SJCRH30 (cell line): ENCODE measurements around the gene PALB2. TPM values are rescaled to one million over a fixed set of nuclear protein-coding genes. Genes with fewer than 3 reads are reported as not detected.
"Not testable (repeated sequence)": the region's sequence is repeated elsewhere in the genome, so short reads cannot be mapped to it uniquely, and the experiment has no call there.

Experiments
- DNase-seq, 2 experiments: peaks; one replicate each; pipeline ENCODE4 v3.0.0-alpha.2; 2015 to 2020
- H3K27ac ChIP-seq: fragments of 250-450 bp; sonication (Bioruptor Pico); 2 replicates; pipeline ENCODE4 v1.5.1; 2020; ENCODE audit warnings: mild to moderate bottlenecking, moderate library complexity
- H3K27me3 ChIP-seq: fragments of 250-450 bp; sonication (Bioruptor Pico); 2 replicates; pipeline ENCODE4 v1.5.1; 2020; ENCODE audit warnings: mild to moderate bottlenecking, moderate library complexity
- H3K36me3 ChIP-seq: fragments of 250-450 bp; sonication (Bioruptor Pico); 2 replicates; pipeline ENCODE4 v1.5.1; 2020; ENCODE audit warnings: mild to moderate bottlenecking, moderate library complexity
- H3K4me1 ChIP-seq: fragments of 250-450 bp; sonication (Bioruptor Pico); 2 replicates; pipeline ENCODE4 v1.5.1; 2020; ENCODE audit warnings: mild to moderate bottlenecking, moderate library complexity
- H3K4me3 ChIP-seq: fragments of 250-450 bp; sonication (Bioruptor Pico); 2 replicates; pipeline ENCODE4 v1.5.1; 2020; ENCODE audit warnings: mild to moderate bottlenecking, moderate library complexity
- H3K9me3 ChIP-seq: fragments of 250-450 bp; sonication (Bioruptor Pico); replicated peaks from 2 replicates; pipeline ENCODE4 v1.5.1; 2020; ENCODE audit warnings: mild to moderate bottlenecking, moderate library complexity
- total RNA-seq: library from RNA; depleted of rRNA; stranded (reverse); fragments of >200 nt; shearing (Covaris generic); gene quantifications from 2 replicates; pipeline ENCODE4 v1.2.3, GENCODE V29; 2014

PALB2 gene
- total RNA-seq, 1 experiment from 2014 or later, result 25.9 TPM

DNA sequence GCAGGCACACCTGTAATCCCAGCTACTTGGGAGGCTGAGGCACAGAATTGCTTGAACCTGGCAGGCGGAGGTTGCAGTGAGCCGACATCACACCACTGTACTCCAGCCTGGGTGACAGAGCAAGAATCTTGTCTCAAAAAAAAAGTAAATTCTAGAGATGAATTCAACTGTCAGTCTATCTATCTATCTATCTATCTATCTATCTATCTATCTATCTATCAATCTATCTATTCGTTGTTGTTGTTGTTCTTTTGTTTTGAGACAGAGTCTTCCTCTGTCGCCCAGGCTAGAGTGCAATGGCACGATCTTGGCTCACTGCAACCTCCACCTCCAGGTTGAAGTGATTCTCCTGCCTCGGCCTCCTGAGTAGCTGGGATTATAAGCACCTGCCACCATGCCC, 30.2 kb downstream of the PALB2 start:
- not testable (repeated sequence) for H3K27me3 ChIP-seq, DNase-seq, H3K36me3 ChIP-seq, H3K27ac ChIP-seq, H3K4me1 ChIP-seq, H3K4me3 ChIP-seq, H3K9me3 ChIP-seq

DNA sequence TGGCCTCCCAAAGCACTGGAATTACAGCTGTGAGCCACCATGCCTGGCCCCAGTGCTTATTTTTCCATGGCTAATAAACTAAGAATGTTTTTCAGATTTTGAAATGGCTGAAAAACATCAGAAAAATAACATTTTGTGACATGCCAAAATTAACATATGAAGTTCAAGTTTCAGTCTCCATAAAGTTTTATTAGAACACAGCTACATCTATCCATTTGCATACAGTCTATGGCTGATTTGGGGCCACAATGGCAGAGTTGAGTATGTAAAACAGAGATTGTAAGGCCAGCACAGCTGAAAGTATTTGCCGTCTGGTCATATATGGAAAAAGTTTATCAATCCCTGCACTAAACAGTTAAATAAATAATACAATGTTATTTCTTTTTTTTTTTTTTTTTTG, 31.2 kb downstream of the PALB2 start:
- Histone ChIP-seq H3K27ac (no peak overlapping the region), H3K4me1 (no peaks in the 10 kb centered on the region), H3K4me3 (no peak overlapping the region), H3K36me3 (peaks cover 6% of the 10 kb centered on the region), H3K9me3 (no peaks in the 10 kb centered on the region), H3K27me3 (no peaks in the 10 kb centered on the region)
- no peak for DNase-seq

DNA sequence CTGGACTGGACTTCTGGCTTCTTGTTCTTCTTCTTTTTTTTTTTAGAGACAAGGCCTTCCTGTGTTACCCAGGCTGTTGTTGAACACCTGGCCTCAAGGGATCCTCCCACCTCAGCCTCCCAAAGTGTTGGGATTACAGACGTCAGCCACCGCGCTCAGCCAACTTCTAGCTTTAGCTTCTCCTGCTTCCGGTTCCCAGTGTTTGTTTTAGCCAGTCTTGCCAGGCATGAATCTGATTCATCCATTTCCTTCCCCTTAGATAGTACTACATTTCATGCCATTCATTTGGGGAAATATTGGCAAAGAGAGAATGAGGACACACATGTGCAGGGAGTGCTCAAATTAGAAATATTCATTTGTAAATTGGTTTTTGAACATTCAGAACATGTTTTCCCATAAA, 32.9 kb downstream of the PALB2 start:
- H3K27me3 ChIP-seq, result no peaks in the 10 kb centered on the region
- no peak overlapping the region for H3K4me3 ChIP-seq
- H3K9me3 ChIP-seq, result no peaks in the 10 kb centered on the region
- no peak for DNase-seq
- H3K36me3 ChIP-seq, result peaks cover 7% of the 10 kb centered on the region; the same call in 1 of the 2 replicates
- H3K4me1 ChIP-seq, result no peaks in the 10 kb centered on the region
- H3K27ac ChIP-seq, result no peak overlapping the region

DNA sequence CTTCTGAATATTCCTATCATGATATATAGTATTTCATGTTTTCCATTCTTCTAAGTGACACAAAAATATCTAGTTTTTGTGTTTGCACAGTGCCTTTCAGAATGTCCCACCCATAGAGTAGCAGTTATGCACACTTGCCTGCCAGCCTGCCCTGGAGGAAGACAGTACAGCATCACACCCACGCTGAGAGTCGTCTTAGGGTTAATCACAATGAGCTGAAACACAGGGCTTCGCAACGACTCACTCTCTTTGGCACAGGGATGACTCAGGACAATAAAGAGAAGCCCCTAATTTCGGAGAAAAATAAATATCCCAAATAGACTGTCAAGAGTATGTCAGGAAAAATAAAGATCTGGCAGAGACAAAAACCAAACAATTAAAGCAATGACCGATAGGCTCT, 33.4 kb downstream of the PALB2 start:
- no peaks in the 10 kb centered on the region for H3K4me1 ChIP-seq

DNA sequence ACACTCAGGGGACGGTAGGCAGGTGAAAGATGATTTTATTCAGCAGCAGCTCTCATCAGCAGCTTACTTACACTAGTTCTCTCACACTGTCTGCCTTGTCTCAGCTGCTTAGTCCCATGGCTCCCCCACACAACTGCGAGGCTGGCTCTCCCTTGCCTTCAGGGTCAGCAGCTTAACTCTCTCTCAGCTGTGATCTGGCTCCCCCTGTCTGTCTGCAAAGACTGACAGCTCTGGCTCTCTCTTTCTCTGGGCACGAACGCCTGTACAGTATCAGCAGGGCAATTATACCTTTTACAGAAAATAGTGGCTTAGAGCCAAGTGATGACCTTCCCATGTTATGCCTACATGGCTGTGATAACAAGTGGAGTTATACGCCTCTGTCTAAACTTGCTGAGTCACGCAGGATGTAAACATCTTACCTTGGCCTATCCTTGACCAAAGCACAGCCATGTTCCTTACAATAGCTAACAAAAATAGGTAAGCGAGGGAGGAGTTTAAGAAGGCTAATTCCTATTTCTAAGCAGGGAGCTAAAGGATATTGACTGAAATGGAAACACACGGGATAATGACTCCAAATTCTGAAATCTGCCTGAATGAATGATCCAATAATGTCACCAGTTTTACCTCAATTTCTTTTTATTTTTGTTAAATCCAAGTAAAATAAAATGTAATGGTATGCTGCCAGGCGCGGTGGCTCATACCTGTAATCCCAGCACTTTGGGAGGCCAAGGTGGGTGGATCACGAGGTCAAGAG, 43.9 kb downstream of the PALB2 start:
- peak in 1 of 2 experiments; percentile 16 for DNase-seq
- Histone ChIP-seq H3K9me3 (no peaks in the 10 kb centered on the region), H3K4me3 (no peak overlapping the region), H3K36me3 (peaks cover 17% of the 10 kb centered on the region), H3K4me1 (no peaks in the 10 kb centered on the region; the same call in 1 of the 2 replicates), H3K27ac (no peak overlapping the region), H3K27me3 (no peaks in the 10 kb centered on the region)

More for the DNA sequence above, 33.4 kb downstream of the PALB2 start:
- no peak overlapping the region for H3K27ac ChIP-seq
- H3K27me3 ChIP-seq, result no peaks in the 10 kb centered on the region
- no peak overlapping the region for H3K4me3 ChIP-seq
- H3K36me3 ChIP-seq, result peaks cover 11% of the 10 kb centered on the region
- no peaks in the 10 kb centered on the region for H3K9me3 ChIP-seq
- no peak for DNase-seq

DNA sequence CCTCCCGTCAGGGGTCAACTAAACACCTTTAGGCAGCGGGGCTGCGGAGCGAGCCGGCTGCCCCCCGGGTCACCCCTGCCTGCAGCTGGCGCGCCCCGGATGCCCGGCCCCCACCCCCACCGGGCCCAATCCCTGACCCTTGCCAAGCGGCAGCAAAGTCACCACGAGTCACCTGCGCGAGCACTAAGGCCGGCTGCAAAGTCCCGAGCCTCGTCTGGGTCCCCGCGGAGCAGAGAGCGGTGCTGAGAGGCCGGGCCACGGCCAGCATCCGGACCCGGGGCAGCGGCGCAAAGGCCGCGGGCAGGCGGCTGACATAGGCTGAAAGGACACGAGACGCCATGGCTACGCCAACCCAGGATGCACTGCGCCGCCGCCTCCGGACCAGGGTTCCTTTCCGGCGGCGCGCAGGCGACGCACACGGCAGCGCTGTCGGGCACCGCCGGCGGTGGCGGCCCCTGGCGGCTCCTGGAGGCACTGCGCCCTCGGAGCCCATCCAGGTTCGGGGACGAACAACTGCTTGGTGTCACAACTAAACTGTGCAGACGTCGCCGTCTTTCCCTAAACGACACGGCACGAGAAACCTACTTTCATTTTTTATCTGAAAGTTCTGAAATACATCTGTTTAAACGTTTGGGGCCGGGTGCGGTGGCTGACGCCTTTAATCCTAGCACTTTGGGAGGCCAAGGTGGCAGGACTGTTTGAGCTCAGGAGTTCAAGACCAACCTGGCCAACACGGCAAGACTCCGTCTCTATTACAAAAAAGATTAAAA, 45.0 kb downstream of the PALB2 start, which contains the start of gene NDUFAB1:
TSS of gene NDUFAB1 (minus strand) at position 366 of the 770 bp plus-strand sequence. CDS start at position 340, 26 bp downstream.
- Histone ChIP-seq H3K27ac (peak within 1 kb of the TSS; percentile 61), H3K27me3 (no peaks in the 10 kb centered on the region), H3K4me1 (no peaks in the 10 kb centered on the region; the same call in 1 of the 2 replicates), H3K9me3 (no peaks in the 10 kb centered on the region), H3K36me3 (peaks cover 28% of the 10 kb centered on the region), H3K4me3 (peak within 1 kb of the TSS; percentile 89)
- peak; percentile 81 to 89 for DNase-seq

DNA sequence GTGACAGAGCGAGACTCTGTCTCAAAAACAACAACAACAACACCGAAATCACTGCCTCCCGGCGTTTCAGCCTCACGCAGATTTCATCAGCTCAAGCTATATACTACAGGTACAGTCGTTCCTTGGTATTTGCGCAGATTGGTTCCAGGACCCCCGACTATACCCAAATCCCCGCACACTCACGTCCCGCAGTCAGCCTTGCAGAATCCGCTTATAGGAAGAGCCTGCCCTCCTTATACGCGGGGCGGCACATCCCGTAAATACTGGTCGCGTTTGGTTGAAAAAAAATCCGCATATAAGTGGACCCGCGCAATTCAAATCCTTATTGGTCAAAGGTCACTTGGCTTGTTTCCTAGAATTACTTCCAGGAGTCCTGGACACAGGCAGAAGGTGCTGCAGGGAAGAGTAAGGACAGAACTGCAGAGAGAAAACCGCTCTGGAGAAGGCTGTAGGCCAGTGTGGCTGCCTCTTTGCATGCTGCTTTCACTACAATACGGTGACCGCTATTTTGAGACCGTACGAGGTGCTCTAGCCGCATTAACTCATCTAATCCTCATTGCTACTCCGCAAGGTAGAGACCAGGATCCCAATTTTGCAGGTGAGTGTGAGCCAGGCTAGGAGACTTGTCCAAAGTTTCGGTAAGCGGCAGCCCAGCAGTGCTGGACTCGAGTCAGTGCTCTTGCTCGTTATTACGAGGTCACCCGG, 45.7 kb downstream of the PALB2 start:
- no peaks in the 10 kb centered on the region for H3K9me3 ChIP-seq
- DNase-seq, result peak in 1 of 2 experiments; percentile 8
- no peaks in the 10 kb centered on the region for H3K27me3 ChIP-seq
- H3K27ac ChIP-seq, result peak overlapping the region; percentile 61
- peaks cover 32% of the 10 kb centered on the region for H3K36me3 ChIP-seq
- H3K4me1 ChIP-seq, result no peaks in the 10 kb centered on the region; the same call in 1 of the 2 replicates
- H3K4me3 ChIP-seq, result peak overlapping the region; percentile 89

DNA sequence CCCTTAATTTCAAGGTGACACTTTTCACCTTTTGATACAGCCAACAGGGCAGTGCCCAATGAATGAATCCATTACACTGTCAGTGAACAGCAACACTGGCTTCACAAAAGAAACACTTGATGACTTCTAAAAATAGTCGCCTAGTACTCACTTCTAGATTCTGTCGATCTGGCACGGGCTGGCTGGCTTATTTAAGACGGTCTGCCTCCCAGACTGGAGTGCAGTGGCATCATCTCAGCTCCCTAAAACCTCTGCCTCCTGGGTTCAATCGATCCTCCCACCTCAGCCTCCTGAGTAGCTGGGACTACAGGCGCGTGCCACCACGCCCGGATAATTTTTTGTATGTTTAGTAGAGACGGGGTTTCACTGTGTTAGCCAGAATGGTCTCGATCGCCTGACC, 46.9 kb downstream of the PALB2 start:
- Histone ChIP-seq H3K9me3 (no peaks in the 10 kb centered on the region), H3K27ac (no peak overlapping the region), H3K4me1 (no peaks in the 10 kb centered on the region; the same call in 1 of the 2 replicates), H3K36me3 (peaks cover 36% of the 10 kb centered on the region), H3K4me3 (no peak overlapping the region), H3K27me3 (no peaks in the 10 kb centered on the region)
- no peak for DNase-seq

DNA sequence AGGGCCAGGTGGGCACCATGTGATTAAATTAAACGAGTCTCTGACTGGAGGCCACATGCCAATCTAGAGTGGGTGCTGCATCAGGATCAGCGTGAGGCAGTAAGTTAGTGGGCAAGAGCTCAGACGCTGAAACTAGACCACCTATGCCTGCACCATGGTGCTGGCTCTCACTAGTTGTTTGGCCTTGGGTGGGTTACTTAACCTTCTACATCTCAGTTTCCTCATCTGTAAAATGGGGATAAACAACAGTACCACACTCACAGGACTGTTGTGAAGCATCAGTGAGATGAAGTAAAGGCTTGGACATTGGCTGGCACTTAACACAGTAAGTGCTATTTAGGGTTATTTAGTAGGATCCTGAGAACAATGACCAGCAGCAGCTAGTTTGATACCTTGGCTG, 50.9 kb downstream of the PALB2 start:
- no peaks in the 10 kb centered on the region for H3K27me3 ChIP-seq
- no peak for DNase-seq

DNA sequence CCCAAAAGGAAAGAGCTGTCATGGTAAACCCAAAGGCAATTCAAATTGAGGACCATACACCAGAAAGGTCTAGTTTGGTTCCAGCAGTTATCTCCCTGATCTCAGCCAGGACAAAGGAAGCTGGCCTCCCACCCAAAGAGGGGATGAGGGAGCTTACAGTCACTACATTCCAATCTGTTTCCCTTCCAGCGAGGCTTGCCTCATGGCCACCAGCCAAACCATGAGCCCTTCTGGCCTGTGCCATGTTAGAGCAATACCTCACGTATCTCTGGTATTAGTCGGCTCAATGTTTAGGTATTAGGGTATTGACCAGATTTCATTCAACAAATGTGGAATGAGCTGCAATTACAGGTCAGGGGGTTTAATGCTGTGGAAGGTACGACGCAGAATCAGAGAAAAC, 53.4 kb downstream of the PALB2 start:
- Histone ChIP-seq H3K36me3 (peaks cover 51% of the 10 kb centered on the region), H3K9me3 (no peaks in the 10 kb centered on the region), H3K27me3 (no peaks in the 10 kb centered on the region), H3K4me1 (no peaks in the 10 kb centered on the region), H3K27ac (no peak overlapping the region), H3K4me3 (no peak overlapping the region)
- no peak for DNase-seq

More for the DNA sequence above, 50.9 kb downstream of the PALB2 start:
- Histone ChIP-seq H3K9me3 (no peaks in the 10 kb centered on the region), H3K4me1 (no peaks in the 10 kb centered on the region; the same call in 1 of the 2 replicates), H3K36me3 (peaks cover 54% of the 10 kb centered on the region), H3K4me3 (no peak overlapping the region), H3K27ac (no peak overlapping the region)

DNA sequence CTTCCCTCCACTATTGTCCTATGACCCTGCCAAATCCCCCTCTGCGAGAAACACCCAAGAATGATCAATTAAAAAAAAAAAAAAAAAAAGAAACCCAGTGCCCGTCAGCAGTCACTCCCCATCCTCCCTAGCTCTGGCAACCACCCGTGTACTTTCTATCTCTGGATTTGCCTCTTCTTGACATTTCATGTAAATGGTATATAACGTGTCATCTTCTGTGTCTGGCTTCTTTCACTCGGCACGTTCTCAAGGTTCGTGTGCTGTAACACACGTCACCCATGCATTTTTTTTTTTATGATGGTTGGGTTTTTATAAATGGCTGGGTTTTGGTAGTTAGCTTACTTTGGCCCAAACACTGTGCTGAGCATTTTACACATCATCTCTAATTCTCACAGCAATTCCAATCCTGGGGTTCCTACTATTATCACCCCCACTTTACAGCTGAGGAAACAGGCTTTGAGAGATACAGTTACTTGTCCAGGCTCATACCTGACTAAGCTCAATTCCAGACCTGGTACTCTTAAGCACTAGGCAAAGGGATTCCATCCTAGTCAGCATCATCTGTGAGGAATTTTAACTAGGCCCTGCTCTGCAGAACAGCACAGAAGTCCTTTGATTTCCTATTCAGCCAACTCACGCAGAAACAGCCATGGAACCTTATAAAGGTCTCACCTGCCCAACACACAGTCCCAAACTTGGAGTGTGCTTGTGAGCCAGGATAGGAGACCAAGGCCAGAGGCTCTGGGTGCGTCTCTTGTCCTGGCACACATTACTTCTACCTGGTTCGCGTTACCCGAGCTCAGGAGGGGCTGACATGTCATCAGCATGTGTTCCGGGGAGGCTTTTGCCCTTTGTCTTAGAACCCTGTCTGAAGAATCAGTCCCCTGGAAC, 56.7 kb downstream of the PALB2 start:
- no peaks in the 10 kb centered on the region for H3K4me1 ChIP-seq
- H3K9me3 ChIP-seq, result no peaks in the 10 kb centered on the region
- no peak overlapping the region for H3K27ac ChIP-seq
- H3K4me3 ChIP-seq, result no peak overlapping the region
- no peaks in the 10 kb centered on the region for H3K27me3 ChIP-seq
- peaks cover 43% of the 10 kb centered on the region for H3K36me3 ChIP-seq
- DNase-seq, result no peak

DNA sequence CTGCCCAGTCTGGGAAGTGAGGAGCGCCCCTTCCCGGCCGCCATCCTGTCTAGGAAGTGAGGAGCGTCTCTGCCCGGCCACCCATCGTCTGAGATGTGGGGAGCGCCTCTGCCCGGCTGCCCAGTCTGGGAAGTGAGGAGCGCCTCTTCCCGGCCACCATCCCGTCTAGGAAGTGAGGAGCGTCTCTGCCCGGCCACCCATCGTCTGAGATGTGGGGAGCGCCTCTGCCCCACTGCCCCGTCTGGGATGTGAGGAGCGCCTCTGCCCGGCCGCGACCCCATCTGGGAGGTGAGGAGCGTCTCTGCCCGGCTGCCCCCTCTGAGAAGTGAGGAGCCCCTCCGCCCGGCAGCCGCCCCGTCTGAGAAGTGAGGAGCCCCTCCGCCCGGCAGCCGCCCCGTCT, 57.8 kb downstream of the PALB2 start:
- H3K36me3 ChIP-seq, result peaks cover 42% of the 10 kb centered on the region
- H3K27ac ChIP-seq, DNase-seq, H3K4me1 ChIP-seq, H3K9me3 ChIP-seq, H3K27me3 ChIP-seq, H3K4me3 ChIP-seq: not testable (repeated sequence)

DNA sequence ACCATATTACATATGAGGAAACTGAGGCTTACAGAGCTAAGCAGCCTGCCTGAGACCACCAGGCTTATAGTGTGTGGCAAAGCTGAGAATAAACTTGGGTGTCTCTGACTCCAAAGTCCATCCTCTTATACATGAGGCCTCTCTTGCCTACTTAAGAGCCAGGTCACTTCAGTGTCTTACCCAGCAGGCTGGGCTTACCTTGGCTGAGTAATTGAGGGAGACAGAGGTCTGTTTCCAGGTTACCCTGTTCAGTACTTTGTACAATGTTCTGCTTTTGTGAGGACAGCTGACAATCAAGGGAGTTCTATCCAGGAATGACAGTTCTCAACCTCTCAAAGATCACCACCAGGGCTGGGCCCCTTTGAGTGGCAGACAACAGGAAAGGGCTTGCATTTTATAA, 59.3 kb downstream of the PALB2 start:
- Histone ChIP-seq H3K27ac (no peak overlapping the region), H3K4me1 (no peaks in the 10 kb centered on the region), H3K36me3 (peaks cover 35% of the 10 kb centered on the region), H3K27me3 (no peaks in the 10 kb centered on the region), H3K4me3 (no peak overlapping the region), H3K9me3 (no peaks in the 10 kb centered on the region)
- DNase-seq, result no peak

DNA sequence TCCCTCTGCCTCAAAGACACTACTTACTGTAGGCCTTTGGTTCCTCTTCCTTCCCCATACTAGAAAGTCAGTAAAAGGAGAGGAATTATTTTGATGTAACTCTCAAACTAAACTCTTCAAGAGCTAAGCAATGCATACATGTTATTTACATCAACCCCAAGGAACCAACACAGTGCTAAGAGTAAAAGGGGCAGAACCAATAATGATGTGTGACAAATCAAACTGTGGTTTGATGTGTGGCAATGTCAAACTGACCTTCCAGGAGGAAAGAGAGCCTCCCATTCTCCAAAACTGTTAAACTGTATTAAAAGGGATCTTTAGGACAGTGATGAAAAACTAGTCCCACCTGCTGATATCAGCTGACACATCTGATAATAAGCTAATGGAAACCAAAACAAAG, 60.7 kb downstream of the PALB2 start:
- Histone ChIP-seq H3K9me3 (no peaks in the 10 kb centered on the region), H3K4me1 (no peaks in the 10 kb centered on the region)
- DNase-seq, result no peak

More for the DNA sequence above, 60.7 kb downstream of the PALB2 start:
- no peak overlapping the region for H3K27ac ChIP-seq
- H3K4me3 ChIP-seq, result no peak overlapping the region
- peaks cover 29% of the 10 kb centered on the region for H3K36me3 ChIP-seq
- H3K27me3 ChIP-seq, result no peaks in the 10 kb centered on the region
